IMR-90 (cell line): ENCODE results near the gene COPZ2. TPM values are rescaled to one million over a fixed set of nuclear protein-coding genes. Genes with fewer than 3 reads are reported as not detected.

Experiments used
- BHLHE40 ChIP-seq: fragments of 150-350 bp; IDR thresholded peaks from 2 replicates; pipeline ENCODE4 v1.6.1; 2016; ENCODE audit warnings: mild to moderate bottlenecking, low read depth, low read length
- CEBPB ChIP-seq: IDR thresholded peaks from 2 replicates; pipeline ENCODE4 v1.6.1; 2012; ENCODE audit warnings: low read depth, low read length, improper control_type of control experiment
- NFE2L2 ChIP-seq: fragments of 150-350 bp; IDR thresholded peaks from 2 replicates; pipeline ENCODE4 v1.6.1; 2016; ENCODE audit warnings: low read depth, mild to moderate bottlenecking, low read length
- RCOR1 ChIP-seq: IDR thresholded peaks from 2 replicates; pipeline ENCODE4 v1.6.1; 2012; ENCODE audit warnings: mild to moderate bottlenecking, low read length, improper control_type of control experiment; ENCODE audit not compliant: insufficient replicate concordance
- RFX5 ChIP-seq: IDR thresholded peaks from 2 replicates; pipeline ENCODE4 v1.8.0; 2012; ENCODE audit warnings: low read depth, mild to moderate bottlenecking, low read length, moderate library complexity
- USF2 ChIP-seq: fragments of 150-350 bp; IDR thresholded peaks from 2 replicates; pipeline ENCODE4 v1.6.1; 2017; ENCODE audit warnings: mild to moderate bottlenecking, antibody characterized with exemption, low read length, low read depth
- polyA plus RNA-seq, 3 experiments: library from polyadenylated mRNA; depleted of rRNA; stranded (reverse); fragments of >200 nt; gene quantifications; 2 replicates each; pipeline ENCODE4 v1.2.3, GENCODE V29; 2012; ENCODE audit warnings: low replicate concordance in 1 of 3
- total RNA-seq: library from RNA; depleted of rRNA; stranded (reverse); fragments of >200 nt; gene quantifications from 2 replicates; pipeline ENCODE4 v1.2.3, GENCODE V29; 2012

COPZ2 gene
- total and polyA plus RNA-seq, 2 of the 4 experiments (the other 2 are of a cell fraction) = 41.0 to 86.1 TPM

- TF ChIP-seq BHLHE40 = no peak
- no peak for TF ChIP-seq CEBPB
- no peak for TF ChIP-seq RFX5
- no peak for TF ChIP-seq RCOR1
- no peak for TF ChIP-seq USF2
- no peak for TF ChIP-seq NFE2L2
These were observed 13.7 kb upstream of the COPZ2 start (continued) for GRCh38 chr17:48051283-48051682.
